Cardiac muscle cell (in vitro differentiated cells and primary cell): Measurements from ENCODE around the gene TSPAN5. TPM values are rescaled to one million over a fixed set of nuclear protein-coding genes. Genes with fewer than 3 reads are reported as not detected.

ENCODE experiments used
- DNase-seq, 2 donors: peaks; one replicate each; pipeline versions ENCODE4 v3.0.0 to v3.0.0-alpha.2; 2010 to 2017; ENCODE audit warnings: low read depth in 1 of 2, low spot score in 1 of 2
- H3K27ac ChIP-seq: fragments of 200-600 bp; sonication (generic); 2 replicates; pipeline ENCODE4 v1.5.1; 2016
- H3K27me3 ChIP-seq: fragments of 200-600 bp; sonication (generic); 2 replicates; pipeline ENCODE4 v1.6.0; 2016; ENCODE audit warnings: control low read depth
- H3K36me3 ChIP-seq: fragments of 200-600 bp; sonication (generic); 2 replicates; pipeline ENCODE4 v1.5.1; 2016; ENCODE audit warnings: control low read depth
- H3K4me1 ChIP-seq: fragments of 200-600 bp; sonication (generic); 2 replicates; pipeline ENCODE4 v1.8.1; 2017; ENCODE audit warnings: low read depth, mild to moderate bottlenecking, mixed run types
- H3K4me3 ChIP-seq: fragments of 200-600 bp; sonication (generic); 2 replicates; pipeline ENCODE4 v1.5.1; 2016; ENCODE audit warnings: mild to moderate bottlenecking
- H3K9me3 ChIP-seq: fragments of 200-600 bp; sonication (generic); 2 replicates; pipeline ENCODE4 v1.5.1; 2017; ENCODE audit warnings: low read depth, mild to moderate bottlenecking, control low read depth
- polyA plus RNA-seq: library from polyadenylated mRNA; unstranded; fragments of >200 nt; fragmentation: Nextera tagmentation; extraction: Ambion mirVana; gene quantifications from 2 replicates; pipeline ENCODE4 v1.2.1, GENCODE V29; 2016
- total RNA-seq: library from RNA; depleted of rRNA; stranded (reverse); fragments of >200 nt; gene quantifications from 2 replicates; pipeline ENCODE4 v1.2.3, GENCODE V29; 2016
- TF ChIP-seq, protein P1 (sequence below): IDR thresholded peaks from 2 replicates; pipeline ENCODE4 v1.5.1; 2012; ENCODE audit warnings: low read depth, mild to moderate bottlenecking, low read length

TSPAN5 gene
- total and polyA plus RNA-seq, 2 experiments from 2014 or later, result 26.9 to 39.8 TPM

DNA sequence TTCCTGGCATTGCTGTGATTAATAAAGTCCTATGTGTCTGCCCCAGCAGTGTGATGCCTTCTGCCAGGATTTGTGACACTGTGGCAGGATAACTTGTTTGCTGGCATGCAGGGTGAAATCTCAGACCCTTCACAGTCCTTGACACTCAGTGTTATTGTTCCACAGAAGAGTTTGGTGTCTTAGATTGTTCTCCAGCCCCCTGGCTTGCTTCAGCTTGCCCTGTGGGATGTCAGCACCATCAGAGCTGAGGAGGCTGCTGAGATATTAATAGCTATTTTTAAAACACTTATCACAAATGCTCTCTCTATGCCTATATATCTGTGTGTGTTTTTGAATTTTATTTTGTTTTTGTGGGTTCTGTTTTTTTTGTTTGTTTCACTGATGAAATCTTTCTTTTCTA lies 136.9 kb downstream of the TSPAN5 start:
- DNase-seq, result peak; percentile 25 to 79
- TF ChIP-seq, protein P1, sequence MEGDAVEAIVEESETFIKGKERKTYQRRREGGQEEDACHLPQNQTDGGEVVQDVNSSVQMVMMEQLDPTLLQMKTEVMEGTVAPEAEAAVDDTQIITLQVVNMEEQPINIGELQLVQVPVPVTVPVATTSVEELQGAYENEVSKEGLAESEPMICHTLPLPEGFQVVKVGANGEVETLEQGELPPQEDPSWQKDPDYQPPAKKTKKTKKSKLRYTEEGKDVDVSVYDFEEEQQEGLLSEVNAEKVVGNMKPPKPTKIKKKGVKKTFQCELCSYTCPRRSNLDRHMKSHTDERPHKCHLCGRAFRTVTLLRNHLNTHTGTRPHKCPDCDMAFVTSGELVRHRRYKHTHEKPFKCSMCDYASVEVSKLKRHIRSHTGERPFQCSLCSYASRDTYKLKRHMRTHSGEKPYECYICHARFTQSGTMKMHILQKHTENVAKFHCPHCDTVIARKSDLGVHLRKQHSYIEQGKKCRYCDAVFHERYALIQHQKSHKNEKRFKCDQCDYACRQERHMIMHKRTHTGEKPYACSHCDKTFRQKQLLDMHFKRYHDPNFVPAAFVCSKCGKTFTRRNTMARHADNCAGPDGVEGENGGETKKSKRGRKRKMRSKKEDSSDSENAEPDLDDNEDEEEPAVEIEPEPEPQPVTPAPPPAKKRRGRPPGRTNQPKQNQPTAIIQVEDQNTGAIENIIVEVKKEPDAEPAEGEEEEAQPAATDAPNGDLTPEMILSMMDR, result no peak
- Histone ChIP-seq H3K27ac (peak overlapping the region; percentile 89), H3K4me1 (peaks cover 81% of the 10 kb centered on the region), H3K9me3 (no peaks in the 10 kb centered on the region), H3K36me3 (no peaks in the 10 kb centered on the region), H3K4me3 (no peak overlapping the region), H3K27me3 (no peaks in the 10 kb centered on the region)

- DNase-seq, result peak in 1 of 2 donors; percentile 87
- peaks cover 86% of the 10 kb centered on the region for H3K4me1 ChIP-seq
- peak overlapping the region; percentile 89 for H3K27ac ChIP-seq
- H3K9me3 ChIP-seq, result no peaks in the 10 kb centered on the region
- H3K4me3 ChIP-seq, result no peak overlapping the region
- H3K36me3 ChIP-seq, result no peaks in the 10 kb centered on the region
- TF ChIP-seq, protein P1, result no peak
- H3K27me3 ChIP-seq, result no peaks in the 10 kb centered on the region
Observed at GRCh38 chr4:98519268-98519977, 139.0 kb downstream of the TSPAN5 start.

- Histone ChIP-seq H3K27me3 (no peaks in the 10 kb centered on the region), H3K4me3 (no peak overlapping the region), H3K27ac (no peak overlapping the region), H3K36me3 (no peaks in the 10 kb centered on the region), H3K9me3 (no peaks in the 10 kb centered on the region), H3K4me1 (peaks cover 79% of the 10 kb centered on the region)
- TF ChIP-seq, protein P1, result no peak
- peak in 1 of 2 donors; percentile 14 for DNase-seq
Observed at GRCh38 chr4:98518559-98519267, 139.7 kb downstream of the TSPAN5 start.

GRCh38 chr4:98517218-98518021 lies 141.0 kb downstream of the TSPAN5 start:
- TF ChIP-seq, protein P1, result no peak
- Histone ChIP-seq H3K27me3 (no peaks in the 10 kb centered on the region), H3K36me3 (no peaks in the 10 kb centered on the region), H3K4me1 (peaks cover 66% of the 10 kb centered on the region), H3K4me3 (no peak overlapping the region), H3K9me3 (no peaks in the 10 kb centered on the region), H3K27ac (peak overlapping the region; percentile 50)
- DNase-seq, result peak in 1 of 2 donors; percentile 81

GRCh38 chr4:98516441-98517217 lies 141.8 kb downstream of the TSPAN5 start:
- H3K4me1 ChIP-seq, result peaks cover 58% of the 10 kb centered on the region
- H3K9me3 ChIP-seq, result no peaks in the 10 kb centered on the region
- TF ChIP-seq, protein P1, result no peak
- H3K4me3 ChIP-seq, result no peak overlapping the region
- H3K36me3 ChIP-seq, result no peaks in the 10 kb centered on the region
- no peak overlapping the region for H3K27ac ChIP-seq
- H3K27me3 ChIP-seq, result no peaks in the 10 kb centered on the region
- peak in 1 of 2 donors; percentile 45 for DNase-seq
